Parathyroid adenoma (tissue), 2 donors: ENCODE results near the gene ELOVL6.

Experiments used
- H2AFZ ChIP-seq: fragments of 300-600 bp; sonication (generic); one replicate; pipeline ENCODE4 v1.7.0; 2017; ENCODE audit warnings: antibody characterized with exemption, mild to moderate bottlenecking
- H3K27ac ChIP-seq: fragments of 300-600 bp; sonication (generic); one replicate; pipeline ENCODE4 v1.7.0; 2017
- H3K27me3 ChIP-seq: fragments of 300-600 bp; sonication (generic); one replicate; pipeline ENCODE4 v1.7.0; 2017; ENCODE audit warnings: low read length; ENCODE audit not compliant: control insufficient read depth, insufficient read depth
- H3K36me3 ChIP-seq: fragments of 300-600 bp; sonication (generic); one replicate; pipeline ENCODE4 v1.7.0; 2017; ENCODE audit warnings: low read length; ENCODE audit not compliant: control insufficient read depth, insufficient read depth
- H3K4me1 ChIP-seq: fragments of 300-600 bp; sonication (generic); one replicate; pipeline ENCODE4 v1.7.0; 2017; ENCODE audit warnings: control low read depth
- H3K4me2 ChIP-seq: fragments of 300-600 bp; sonication (generic); one replicate; pipeline ENCODE4 v1.7.0; 2017; ENCODE audit warnings: low read length
- H3K4me3 ChIP-seq: fragments of 300-600 bp; sonication (generic); one replicate; pipeline ENCODE4 v1.7.0; 2017; ENCODE audit warnings: low read depth, low read length
- H3K79me2 ChIP-seq: fragments of 300-600 bp; sonication (generic); one replicate; pipeline ENCODE4 v1.7.0; 2017; ENCODE audit warnings: control low read depth
- H3K9ac ChIP-seq: fragments of 300-600 bp; sonication (generic); one replicate; pipeline ENCODE4 v1.7.0; 2017; ENCODE audit warnings: mild to moderate bottlenecking
- H3K9me3 ChIP-seq: fragments of 300-600 bp; sonication (generic); one replicate; pipeline ENCODE4 v1.7.0; 2017; ENCODE audit warnings: low read length; ENCODE audit not compliant: control insufficient read depth
- CTCF ChIP-seq: fragments of 300-600 bp; sonication (generic); IDR thresholded peaks from one replicate; pipeline ENCODE4 v1.7.0; 2017; ENCODE audit warnings: antibody characterized with exemption, mild to moderate bottlenecking
- donor health status: primary hyperparathyroidism.

Gene ELOVL6

GRCh38 chr4:110184791-110185155 lies 13.6 kb downstream of the ELOVL6 start:
- no peaks in the 10 kb centered on the region for H3K36me3 ChIP-seq
- H3K9me3 ChIP-seq: no peaks in the 10 kb centered on the region
- no peak overlapping the region for H2AFZ ChIP-seq
- no peaks in the 10 kb centered on the region for H3K4me1 ChIP-seq
- H3K4me3 ChIP-seq: no peak overlapping the region
- no peaks in the 10 kb centered on the region for H3K27me3 ChIP-seq
- no peak overlapping the region for H3K27ac ChIP-seq
- no peaks in the 10 kb centered on the region for H3K79me2 ChIP-seq
- TF ChIP-seq CTCF: no peak
- H3K4me2 ChIP-seq: no peak overlapping the region
- H3K9ac ChIP-seq: no peak overlapping the region

GRCh38 chr4:110184140-110184790 lies 14.2 kb downstream of the ELOVL6 start:
- no peaks in the 10 kb centered on the region for H3K9me3 ChIP-seq
- no peak overlapping the region for H3K4me3 ChIP-seq
- no peaks in the 10 kb centered on the region for H3K79me2 ChIP-seq
- no peak overlapping the region for H3K4me2 ChIP-seq
- no peak overlapping the region for H3K27ac ChIP-seq
- H3K4me1 ChIP-seq: no peaks in the 10 kb centered on the region
- no peak for TF ChIP-seq CTCF
- no peaks in the 10 kb centered on the region for H3K27me3 ChIP-seq
- no peaks in the 10 kb centered on the region for H3K36me3 ChIP-seq
- no peak overlapping the region for H2AFZ ChIP-seq
- H3K9ac ChIP-seq: no peak overlapping the region

- H3K79me2 ChIP-seq: no peaks in the 10 kb centered on the region
- no peak overlapping the region for H2AFZ ChIP-seq
- no peaks in the 10 kb centered on the region for H3K9me3 ChIP-seq
- H3K36me3 ChIP-seq: no peaks in the 10 kb centered on the region
- no peak for TF ChIP-seq CTCF
- no peak overlapping the region for H3K4me3 ChIP-seq
- H3K4me1 ChIP-seq: no peaks in the 10 kb centered on the region
- no peak overlapping the region for H3K27ac ChIP-seq
- H3K4me2 ChIP-seq: no peak overlapping the region
- no peaks in the 10 kb centered on the region for H3K27me3 ChIP-seq
- H3K9ac ChIP-seq: no peak overlapping the region
These were observed 14.8 kb downstream of the ELOVL6 start for GRCh38 chr4:110183643-110184042.

- H2AFZ ChIP-seq: no peak overlapping the region
- H3K27ac ChIP-seq: no peak overlapping the region
- no peaks in the 10 kb centered on the region for H3K4me1 ChIP-seq
- no peak for TF ChIP-seq CTCF
- H3K4me3 ChIP-seq: no peak overlapping the region
- no peaks in the 10 kb centered on the region for H3K36me3 ChIP-seq
- H3K4me2 ChIP-seq: no peak overlapping the region
- H3K9ac ChIP-seq: no peak overlapping the region
- no peaks in the 10 kb centered on the region for H3K79me2 ChIP-seq
- no peaks in the 10 kb centered on the region for H3K27me3 ChIP-seq
- no peaks in the 10 kb centered on the region for H3K9me3 ChIP-seq
These were observed 15.4 kb downstream of the ELOVL6 start for GRCh38 chr4:110183058-110183457.

- no peaks in the 10 kb centered on the region for H3K27me3 ChIP-seq
- H3K36me3 ChIP-seq: no peaks in the 10 kb centered on the region
- no peaks in the 10 kb centered on the region for H3K4me1 ChIP-seq
- H3K79me2 ChIP-seq: peaks cover under 1% of the 10 kb centered on the region
- no peak for TF ChIP-seq CTCF
- no peak overlapping the region for H3K27ac ChIP-seq
- no peak overlapping the region for H2AFZ ChIP-seq
- H3K4me2 ChIP-seq: no peak overlapping the region
- H3K9me3 ChIP-seq: no peaks in the 10 kb centered on the region
- no peak overlapping the region for H3K9ac ChIP-seq
- H3K4me3 ChIP-seq: no peak overlapping the region
These were observed 16.5 kb downstream of the ELOVL6 start for GRCh38 chr4:110181890-110182289.
